Mammary epithelial cell (primary cell): ENCODE results near the gene CHRNG.

ENCODE experiments used
- EZH2 ChIP-seq: IDR thresholded peaks from 2 replicates; pipeline ENCODE4 v1.6.1; 2012; ENCODE audit warnings: low read length, inconsistent platforms, borderline replicate concordance
- TF ChIP-seq, protein P1 (sequence below), 2 donors: IDR thresholded peaks in 1 of 2; conservative IDR thresholded peaks in 1 of 2; 2 replicates each; pipeline ENCODE4 v1.5.1; 2011 to 2012; ENCODE audit warnings: inconsistent platforms in 2 of 2, low read length in 2 of 2, mild to moderate bottlenecking in 2 of 2, control low read depth in 1 of 2, low read depth in 1 of 2; ENCODE audit not compliant: insufficient read depth in 1 of 2; ENCODE audit errors: extremely low read depth in 1 of 2

DNA sequence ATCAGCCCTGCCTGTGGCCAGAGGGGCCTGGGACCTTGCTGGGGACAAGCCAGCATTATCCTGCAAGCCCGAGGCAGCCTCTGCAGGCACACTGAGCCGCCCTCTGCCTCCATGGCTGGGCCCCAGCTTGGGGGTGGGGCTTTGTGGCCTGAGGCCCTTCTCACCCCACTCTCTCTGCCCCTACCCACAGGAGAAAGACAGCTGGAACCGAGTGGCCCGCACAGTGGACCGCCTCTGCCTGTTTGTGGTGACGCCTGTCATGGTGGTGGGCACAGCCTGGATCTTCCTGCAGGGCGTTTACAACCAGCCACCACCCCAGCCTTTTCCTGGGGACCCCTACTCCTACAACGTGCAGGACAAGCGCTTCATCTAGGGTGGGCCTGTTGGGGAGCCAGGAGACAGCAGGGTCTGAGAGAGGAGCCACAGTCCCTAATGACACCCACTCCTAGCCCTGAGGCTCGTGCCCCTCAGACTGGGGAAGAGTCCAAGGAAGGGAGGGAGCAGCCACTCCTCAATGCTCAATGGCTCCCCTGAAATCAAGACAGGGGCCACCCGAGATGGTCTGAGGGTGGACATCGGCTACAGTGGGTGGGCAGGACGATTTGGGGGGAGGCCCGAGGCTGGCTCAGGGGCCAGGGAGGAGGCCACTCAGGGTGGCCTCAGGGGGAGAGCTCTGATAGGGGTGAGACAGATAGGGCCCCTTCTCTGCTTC lies 4.4 kb upstream of the CHRNG start:
- TF ChIP-seq, protein P1, sequence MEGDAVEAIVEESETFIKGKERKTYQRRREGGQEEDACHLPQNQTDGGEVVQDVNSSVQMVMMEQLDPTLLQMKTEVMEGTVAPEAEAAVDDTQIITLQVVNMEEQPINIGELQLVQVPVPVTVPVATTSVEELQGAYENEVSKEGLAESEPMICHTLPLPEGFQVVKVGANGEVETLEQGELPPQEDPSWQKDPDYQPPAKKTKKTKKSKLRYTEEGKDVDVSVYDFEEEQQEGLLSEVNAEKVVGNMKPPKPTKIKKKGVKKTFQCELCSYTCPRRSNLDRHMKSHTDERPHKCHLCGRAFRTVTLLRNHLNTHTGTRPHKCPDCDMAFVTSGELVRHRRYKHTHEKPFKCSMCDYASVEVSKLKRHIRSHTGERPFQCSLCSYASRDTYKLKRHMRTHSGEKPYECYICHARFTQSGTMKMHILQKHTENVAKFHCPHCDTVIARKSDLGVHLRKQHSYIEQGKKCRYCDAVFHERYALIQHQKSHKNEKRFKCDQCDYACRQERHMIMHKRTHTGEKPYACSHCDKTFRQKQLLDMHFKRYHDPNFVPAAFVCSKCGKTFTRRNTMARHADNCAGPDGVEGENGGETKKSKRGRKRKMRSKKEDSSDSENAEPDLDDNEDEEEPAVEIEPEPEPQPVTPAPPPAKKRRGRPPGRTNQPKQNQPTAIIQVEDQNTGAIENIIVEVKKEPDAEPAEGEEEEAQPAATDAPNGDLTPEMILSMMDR (conservative IDR thresholded peaks at IDR 0.05 in 1 of 2, IDR thresholded peaks at IDR 0.05 in 1 of 2; ENCODE audit: extremely low read depth in 1 of 2, insufficient read depth in 1 of 2, low read depth in 1 of 2, low read length in 2 of 2), result no peak
- TF ChIP-seq EZH2, result no peak
